ENCODE data around the gene FAM3B. TPM values are rescaled to one million over a fixed set of nuclear protein-coding genes. Genes with fewer than 3 reads are reported as not detected.

Gene FAM3B
- total RNA-seq, 4 donors from 2014 or later = 2.4 to 5.7 TPM; not detected in 2

- Histone ChIP-seq H3K9me3 (no peaks in the 10 kb centered on the region), H3K36me3 (no peaks in the 10 kb centered on the region), H3K27me3 (no peaks in the 10 kb centered on the region), H3K4me1 (no peaks in the 10 kb centered on the region), H3K27ac (no peak overlapping the region), H3K4me3 (no peak overlapping the region)
- in situ Hi-C loops (cut with MboI; ENCODE audit: low pct_ligation_motif_present in 1 of 4, low pct_unique_long_range_greater_than_20kb in 1 of 4, low sequenced_read_pairs in 3 of 4) (no loop called here), intact Hi-C loops (cut with DNase I; ENCODE audit: low total_unique reads) (no loop called here)
- 94% methylated on average over 10 of the region's 10 CpGs; no CpG with 5 or more reads in 1 of the 2 donors for WGBS, 2 donors (ENCODE audit: low coverage in 1 of 2)
- TF ChIP-seq EP300 (IDR thresholded peaks at IDR 0.05; ENCODE audit: low read depth) (no peak), CTCF (IDR thresholded peaks at IDR 0.05) (no peak), POLR2A (IDR thresholded peaks at IDR 0.05) (no peak), POLR2AphosphoS5 (IDR thresholded peaks at IDR 0.05) (no peak)
- no peak for DNase-seq
Measured at GRCh38 chr21:41402796-41403195, 86.2 kb downstream of the FAM3B start.

- in situ Hi-C loops (cut with MboI; ENCODE audit: low pct_ligation_motif_present in 1 of 4, low pct_unique_long_range_greater_than_20kb in 1 of 4, low sequenced_read_pairs in 3 of 4) (no loop called here), intact Hi-C loops (cut with DNase I; ENCODE audit: low total_unique reads) (no loop called here)
- Histone ChIP-seq H3K4me3 (no peak overlapping the region), H3K9me3 (no peaks in the 10 kb centered on the region), H3K27me3 (no peaks in the 10 kb centered on the region), H3K4me1 (no peaks in the 10 kb centered on the region), H3K27ac (no peak overlapping the region), H3K36me3 (no peaks in the 10 kb centered on the region)
- WGBS, 2 donors (ENCODE audit: low coverage in 1 of 2) = 94% methylated on average over 9 of the region's 9 CpGs; no CpG with 5 or more reads in 1 of the 2 donors
- DNase-seq = no peak
- TF ChIP-seq POLR2A (IDR thresholded peaks at IDR 0.05) (no peak), CTCF (IDR thresholded peaks at IDR 0.05) (no peak), EP300 (IDR thresholded peaks at IDR 0.05; ENCODE audit: low read depth) (no peak), POLR2AphosphoS5 (IDR thresholded peaks at IDR 0.05) (no peak)
Measured at GRCh38 chr21:41403331-41403730, 86.7 kb downstream of the FAM3B start.

GRCh38 chr21:41403966-41404365 lies 87.4 kb downstream of the FAM3B start:
- no peaks in the 10 kb centered on the region for H3K27me3 ChIP-seq
- intact Hi-C loops (cut with DNase I; ENCODE audit: low total_unique reads) = no loop called here
- H3K27ac ChIP-seq = no peak overlapping the region
- H3K4me3 ChIP-seq = no peak overlapping the region
- no peak for DNase-seq
- H3K4me1 ChIP-seq = no peaks in the 10 kb centered on the region
- no peaks in the 10 kb centered on the region for H3K36me3 ChIP-seq
- WGBS, 2 donors (ENCODE audit: low coverage in 1 of 2) = 98% methylated on average over 10 of the region's 10 CpGs; no CpG with 5 or more reads in 1 of the 2 donors
- no peaks in the 10 kb centered on the region for H3K9me3 ChIP-seq
- TF ChIP-seq CTCF (IDR thresholded peaks at IDR 0.05) = no peak
- TF ChIP-seq POLR2A (IDR thresholded peaks at IDR 0.05) = no peak
- TF ChIP-seq POLR2AphosphoS5 (IDR thresholded peaks at IDR 0.05) = no peak
- TF ChIP-seq EP300 (IDR thresholded peaks at IDR 0.05; ENCODE audit: low read depth) = no peak
- in situ Hi-C loops (cut with MboI; ENCODE audit: low pct_ligation_motif_present in 1 of 4, low pct_unique_long_range_greater_than_20kb in 1 of 4, low sequenced_read_pairs in 3 of 4) = no loop called here

- in situ Hi-C loops (cut with MboI; ENCODE audit: low pct_ligation_motif_present in 1 of 4, low pct_unique_long_range_greater_than_20kb in 1 of 4, low sequenced_read_pairs in 3 of 4) = no loop called here
- intact Hi-C loops (cut with DNase I; ENCODE audit: low total_unique reads) = no loop called here
- no peak for DNase-seq
- Histone ChIP-seq H3K36me3 (no peaks in the 10 kb centered on the region), H3K27me3 (no peaks in the 10 kb centered on the region), H3K4me3 (no peak overlapping the region), H3K9me3 (no peaks in the 10 kb centered on the region), H3K27ac (no peak overlapping the region), H3K4me1 (no peaks in the 10 kb centered on the region)
- TF ChIP-seq POLR2AphosphoS5 (IDR thresholded peaks at IDR 0.05) (no peak), CTCF (IDR thresholded peaks at IDR 0.05) (no peak), POLR2A (IDR thresholded peaks at IDR 0.05) (no peak), EP300 (IDR thresholded peaks at IDR 0.05; ENCODE audit: low read depth) (no peak)
- 96% methylated on average over 4 of the region's 4 CpGs; no CpG with 5 or more reads in 1 of the 2 donors for WGBS, 2 donors (ENCODE audit: low coverage in 1 of 2)
Measured at GRCh38 chr21:41405321-41405720, 88.7 kb downstream of the FAM3B start.

All from transverse colon (tissue), 4 donors.